Measurements from ENCODE around the gene UBXN7.
"Not testable (repeated sequence)": the region's sequence is repeated elsewhere in the genome, so short reads cannot be mapped to it uniquely, and the experiment has no call there.

Gene UBXN7

DNA sequence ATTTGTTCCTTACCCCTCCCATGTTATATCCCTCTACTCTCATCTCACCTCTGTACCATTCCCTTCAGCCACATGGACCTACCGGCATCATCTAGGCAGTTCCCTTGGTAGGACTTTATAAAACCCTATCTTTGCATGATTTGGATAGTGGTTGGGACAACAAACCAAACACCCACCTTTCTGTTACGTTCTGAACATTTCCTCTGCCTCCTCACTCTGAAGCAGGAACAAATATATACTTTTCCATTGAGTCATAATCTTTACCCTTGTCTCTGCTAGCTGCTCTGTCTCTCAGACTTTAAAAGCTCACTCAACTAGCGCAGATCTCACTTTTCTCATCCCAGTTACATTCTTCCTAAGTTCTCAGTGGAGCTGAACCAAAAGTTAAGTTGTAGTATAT lies 17.8 kb downstream of the UBXN7 start:
- DNase-seq: no peak

DNA sequence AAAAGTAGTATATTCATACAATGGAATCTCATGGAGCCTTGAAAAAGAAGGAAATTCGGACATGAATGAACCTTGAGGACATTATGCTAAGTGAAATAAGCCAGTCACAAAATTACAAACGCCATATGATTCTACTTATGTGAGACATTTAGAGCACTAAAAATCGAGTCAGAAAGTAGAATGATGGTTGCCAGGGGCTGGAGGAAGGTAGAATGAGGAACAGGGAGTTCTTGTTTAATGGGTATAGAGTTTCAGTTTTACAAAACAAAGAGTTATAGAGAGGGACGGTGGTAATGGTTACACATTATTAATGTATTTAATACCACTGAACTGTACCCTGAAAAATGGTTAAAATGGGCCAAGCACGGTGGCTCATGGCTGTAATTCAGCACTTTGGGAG lies 19.5 kb downstream of the UBXN7 start:
- no peak for DNase-seq

DNA sequence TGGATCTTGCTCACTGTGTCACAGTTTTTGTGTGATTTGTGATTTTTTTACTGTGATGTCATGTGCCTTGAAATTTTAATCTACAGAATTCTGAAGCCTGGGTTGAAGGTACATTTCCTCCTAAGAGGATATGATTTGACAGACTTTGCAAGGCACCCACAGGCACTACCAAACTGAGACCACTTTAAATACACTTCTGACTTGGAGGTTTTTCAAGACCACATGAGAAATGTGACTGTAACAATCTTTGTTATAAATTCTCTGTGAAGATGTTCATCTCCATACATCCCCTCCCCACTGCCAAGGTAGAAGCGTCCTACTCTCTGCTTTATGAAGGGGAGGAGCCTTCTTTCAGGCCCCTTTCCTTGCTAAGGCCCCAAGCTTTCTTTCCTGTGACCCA lies 22.8 kb downstream of the UBXN7 start:
- DNase-seq: no peak

DNA sequence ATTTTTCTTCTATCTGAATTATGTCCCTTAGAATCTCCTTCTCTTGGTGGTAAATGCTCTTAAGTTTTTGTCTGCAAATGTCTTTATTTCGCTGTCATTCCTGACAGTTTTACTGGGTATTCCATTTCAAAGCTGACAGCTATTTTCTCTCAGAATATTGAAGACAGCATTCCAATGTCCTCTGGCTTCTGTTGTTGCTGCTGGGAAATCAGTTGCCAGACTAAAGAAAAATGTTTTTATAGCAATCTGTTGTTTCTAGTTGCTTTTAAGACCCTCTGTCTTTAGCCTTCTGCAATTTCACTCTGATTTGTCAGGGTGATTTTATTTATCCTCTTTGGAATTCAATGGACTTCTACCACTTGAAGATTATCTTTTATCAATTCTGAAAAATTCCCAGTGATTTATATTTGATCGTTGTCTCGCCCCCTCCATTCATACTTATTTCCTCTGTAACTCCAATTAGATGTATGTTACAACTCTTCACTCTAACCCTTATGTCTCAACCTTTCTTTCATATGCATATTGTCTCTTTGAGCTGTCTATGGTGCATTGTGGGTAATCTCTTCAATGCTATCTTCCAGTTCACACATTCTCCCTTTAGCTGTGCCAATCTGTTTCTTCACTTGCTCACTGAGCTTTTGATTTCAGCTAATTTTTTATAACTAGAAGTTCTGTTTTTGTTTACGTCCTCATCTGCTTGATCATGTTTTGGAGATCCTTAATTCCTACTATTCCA lies 23.5 kb downstream of the UBXN7 start:
- DNase-seq: no peak

DNA sequence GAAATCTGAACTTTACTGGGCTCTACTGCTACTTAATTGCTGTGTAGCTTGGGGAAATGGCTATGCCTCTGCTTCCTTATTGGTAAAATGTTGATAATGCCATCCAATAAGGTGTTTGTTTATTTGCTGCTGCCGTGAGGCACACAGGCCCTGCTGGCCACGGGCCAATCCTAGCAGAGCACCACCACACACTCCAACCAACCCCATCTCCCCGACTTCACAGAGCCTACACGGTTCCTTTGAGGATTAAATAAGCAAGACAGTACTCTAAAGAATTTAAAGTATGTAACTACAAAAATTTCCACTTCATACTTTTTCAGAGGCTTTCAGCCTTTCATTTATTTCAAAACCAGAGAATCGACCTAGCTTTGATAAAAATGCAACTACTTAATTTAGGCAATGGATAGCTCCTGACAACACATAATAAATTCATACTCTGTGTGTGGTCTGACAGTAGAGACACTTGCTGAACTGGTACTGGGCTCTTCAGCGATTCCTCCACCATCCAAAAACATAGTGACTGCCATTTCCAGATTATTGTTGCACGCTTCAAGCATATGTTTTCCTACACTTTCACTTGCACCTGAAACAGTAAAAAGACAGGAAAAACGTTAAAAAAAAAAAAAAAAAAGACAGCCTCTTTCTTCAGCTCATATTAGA lies 25.3 kb downstream of the UBXN7 start:
- peak; percentile 89 for DNase-seq

DNA sequence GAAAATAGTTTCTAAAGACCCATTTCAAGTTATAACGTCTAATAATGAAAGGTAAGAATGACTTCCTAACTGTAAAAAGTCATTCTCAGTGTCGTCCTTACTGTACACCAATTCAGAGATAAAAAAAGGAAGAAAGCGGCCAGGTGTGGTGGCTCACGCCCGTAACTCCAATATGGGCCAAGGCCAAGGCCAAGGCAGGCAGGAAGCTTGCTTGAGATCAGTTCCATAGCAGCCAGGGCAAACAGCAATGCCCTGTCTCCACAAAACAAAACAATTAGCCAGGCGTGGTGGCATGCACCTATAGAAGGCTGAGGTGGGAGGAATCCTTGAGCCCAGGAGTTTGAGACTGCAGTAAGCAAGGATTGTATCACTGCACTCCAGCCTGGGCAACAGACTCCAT lies 31.9 kb downstream of the UBXN7 start:
- no peak for DNase-seq

DNA sequence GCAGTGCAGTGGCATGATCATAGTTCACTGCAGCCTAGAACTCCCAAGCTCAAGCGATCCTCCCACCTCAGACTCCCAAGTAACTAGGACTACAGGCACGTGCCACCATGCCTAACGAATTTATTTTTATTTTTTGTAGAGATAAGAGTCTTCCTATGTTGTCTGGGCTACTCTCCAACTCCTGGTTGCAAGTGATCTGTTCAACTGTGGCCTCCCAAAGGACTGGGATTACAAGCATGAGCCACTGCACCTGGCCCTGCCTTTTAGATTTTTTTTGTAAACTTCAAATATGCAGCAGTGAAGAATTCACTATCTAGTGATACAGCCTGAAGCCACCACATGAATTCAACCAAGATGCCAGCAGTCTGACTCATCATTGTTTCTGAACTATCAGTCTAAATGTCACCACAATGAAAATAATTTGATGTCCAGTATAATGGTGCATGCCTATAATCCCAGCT lies 32.7 kb downstream of the UBXN7 start:
- peak; percentile 64 for DNase-seq

DNA sequence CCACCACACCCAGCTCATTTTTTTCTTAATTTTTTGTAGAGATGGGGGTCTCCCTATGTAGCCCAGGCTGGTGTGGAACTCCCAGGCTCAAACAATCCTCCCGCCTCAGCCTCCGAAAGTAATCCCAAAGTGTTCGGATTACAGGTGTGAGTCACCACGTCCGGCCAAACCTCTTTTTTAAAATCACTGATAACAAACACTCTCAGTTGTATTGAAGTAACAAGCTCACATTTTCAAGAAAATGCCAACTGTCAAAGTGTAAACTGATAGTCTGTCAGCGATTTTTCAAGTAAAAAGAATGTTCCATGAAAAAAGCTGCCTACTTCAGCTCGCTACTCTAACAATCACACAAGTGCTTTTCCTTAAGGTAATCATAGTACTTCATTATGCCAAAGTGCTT lies 33.4 kb downstream of the UBXN7 start:
- DNase-seq: no peak

DNA sequence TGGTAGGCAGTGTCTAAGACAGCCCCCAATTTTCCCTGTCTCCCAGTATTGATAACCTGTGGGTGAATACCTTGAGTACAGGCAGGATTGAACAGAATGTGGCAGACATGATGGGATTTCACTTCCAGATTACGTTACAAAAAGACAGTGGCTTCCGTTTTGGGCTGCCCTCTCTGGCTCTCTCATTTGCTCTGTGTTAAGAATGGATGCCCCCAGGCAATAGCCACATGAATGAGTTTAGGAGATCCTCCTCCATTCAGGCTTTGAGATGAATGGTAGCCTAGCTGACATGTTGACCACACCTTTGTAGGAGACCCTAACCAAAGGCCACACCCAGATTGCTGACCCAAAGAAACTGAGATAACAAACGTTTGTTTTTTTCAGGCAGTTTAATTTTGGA lies 34.3 kb downstream of the UBXN7 start:
- no peak for DNase-seq

DNA sequence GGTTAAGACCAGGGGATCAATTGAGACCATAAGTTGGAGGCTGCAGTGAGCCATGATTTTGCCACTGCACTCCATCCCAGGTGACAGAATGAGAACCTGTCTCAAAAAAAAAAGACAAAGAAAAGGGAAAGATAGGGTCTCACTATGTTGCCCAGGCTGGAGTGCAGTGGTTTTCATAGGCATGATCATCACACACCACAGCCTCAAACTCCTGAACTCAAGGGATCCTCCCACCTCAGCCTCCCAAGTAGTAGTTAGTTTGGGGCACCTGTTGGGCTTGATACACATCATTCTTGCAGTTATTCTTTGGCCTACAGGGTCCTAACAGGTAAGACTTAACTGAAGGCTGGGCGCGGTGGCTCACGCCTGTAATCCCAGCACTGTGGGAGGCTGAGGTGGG lies 42.1 kb downstream of the UBXN7 start:
- no peak for DNase-seq

DNA sequence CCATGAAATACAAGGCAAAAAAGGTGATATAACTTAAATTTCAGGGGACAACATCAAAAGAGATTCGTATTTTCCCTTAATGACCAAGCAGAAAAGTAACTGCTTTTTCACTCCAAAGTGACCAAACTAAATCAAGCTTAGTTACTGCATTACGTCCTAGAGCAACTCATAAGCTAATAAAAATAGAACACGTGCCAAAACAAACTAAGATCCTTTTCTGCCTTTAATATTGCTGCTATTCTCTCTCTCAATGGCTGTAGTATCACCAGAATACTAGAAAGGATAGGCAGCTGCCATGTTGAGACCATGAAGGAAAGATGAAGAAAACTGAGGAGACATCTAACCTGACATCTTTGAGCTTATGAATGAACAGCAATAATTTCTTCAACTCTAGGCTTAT lies 43.3 kb downstream of the UBXN7 start:
- no peak for DNase-seq

DNA sequence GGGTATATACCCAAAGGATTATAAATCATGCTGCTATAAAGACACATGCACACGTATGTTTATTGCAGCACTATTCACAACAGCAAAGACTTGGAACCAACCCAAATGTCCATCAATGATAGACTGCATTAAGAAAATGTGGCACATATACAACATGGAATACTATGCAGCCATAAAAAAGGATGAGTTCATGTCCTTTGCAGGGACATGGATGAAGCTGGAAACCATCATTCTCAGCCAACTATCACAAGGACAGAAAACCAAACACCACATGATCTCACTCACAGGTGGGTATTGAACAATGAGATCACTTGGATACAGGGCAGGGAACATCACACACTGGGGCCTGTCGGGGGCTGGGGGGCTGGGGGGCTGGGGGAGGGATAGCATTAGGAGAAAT lies 44.3 kb downstream of the UBXN7 start:
- not testable (repeated sequence) for DNase-seq

DNA sequence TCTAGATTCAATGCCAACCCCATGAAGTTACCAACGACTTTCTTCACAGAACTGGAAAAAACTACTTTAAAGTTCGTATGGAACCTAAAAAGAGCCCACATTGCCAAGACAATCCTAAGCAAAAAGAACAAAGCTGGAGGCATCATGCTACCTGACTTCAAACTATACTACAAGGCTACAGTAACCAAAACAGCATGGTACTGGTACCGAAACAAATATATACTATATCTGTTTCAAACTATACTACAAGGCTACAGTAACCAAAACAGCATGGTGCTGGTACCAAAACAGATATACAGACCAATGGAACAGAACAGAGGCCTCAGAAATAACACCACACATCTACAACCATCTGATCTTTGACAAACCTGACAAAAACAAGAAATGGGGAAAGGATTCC lies 45.4 kb downstream of the UBXN7 start:
- not testable (repeated sequence) for DNase-seq

DNA sequence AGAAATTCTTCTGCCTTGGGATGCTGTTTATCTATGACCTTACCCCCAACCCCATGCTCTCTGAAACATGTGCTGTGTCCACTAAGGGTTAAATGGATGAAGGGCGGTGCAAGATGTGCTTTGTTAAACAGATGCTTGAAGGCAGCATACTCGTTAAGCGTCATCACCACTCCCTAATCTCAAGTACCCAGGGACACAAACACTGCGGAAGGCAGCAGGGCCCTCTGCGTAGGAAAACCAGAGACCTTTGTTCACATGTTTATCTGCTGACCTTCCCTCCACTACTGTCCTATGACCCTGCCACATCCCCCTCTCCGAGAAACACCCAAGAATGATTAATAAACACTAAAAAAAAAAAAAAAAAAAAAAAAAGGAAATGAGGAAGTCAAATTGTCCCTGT lies 46.2 kb downstream of the UBXN7 start:
- DNase-seq: not testable (repeated sequence)

DNA sequence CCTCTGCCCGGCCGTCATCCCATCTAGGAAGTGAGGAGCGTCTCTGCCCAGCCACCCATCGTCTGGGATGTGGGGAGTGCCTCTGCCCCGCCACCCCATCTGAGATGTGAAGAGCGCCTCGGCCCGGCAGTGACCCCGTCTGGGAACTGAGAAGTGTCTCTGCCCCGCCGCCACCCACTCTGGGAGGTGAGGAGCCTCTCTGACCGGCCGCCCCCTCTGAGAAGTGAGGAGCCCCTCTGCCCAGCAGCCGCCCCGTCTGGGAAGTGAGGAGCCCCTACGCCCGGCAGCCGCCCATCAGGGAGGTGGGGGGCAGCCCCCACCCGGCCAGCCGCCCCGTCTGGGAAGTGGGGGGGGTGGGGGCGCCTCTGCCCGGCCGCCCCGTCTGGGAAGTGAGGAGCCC lies 46.8 kb downstream of the UBXN7 start:
- not testable (repeated sequence) for DNase-seq

DNA sequence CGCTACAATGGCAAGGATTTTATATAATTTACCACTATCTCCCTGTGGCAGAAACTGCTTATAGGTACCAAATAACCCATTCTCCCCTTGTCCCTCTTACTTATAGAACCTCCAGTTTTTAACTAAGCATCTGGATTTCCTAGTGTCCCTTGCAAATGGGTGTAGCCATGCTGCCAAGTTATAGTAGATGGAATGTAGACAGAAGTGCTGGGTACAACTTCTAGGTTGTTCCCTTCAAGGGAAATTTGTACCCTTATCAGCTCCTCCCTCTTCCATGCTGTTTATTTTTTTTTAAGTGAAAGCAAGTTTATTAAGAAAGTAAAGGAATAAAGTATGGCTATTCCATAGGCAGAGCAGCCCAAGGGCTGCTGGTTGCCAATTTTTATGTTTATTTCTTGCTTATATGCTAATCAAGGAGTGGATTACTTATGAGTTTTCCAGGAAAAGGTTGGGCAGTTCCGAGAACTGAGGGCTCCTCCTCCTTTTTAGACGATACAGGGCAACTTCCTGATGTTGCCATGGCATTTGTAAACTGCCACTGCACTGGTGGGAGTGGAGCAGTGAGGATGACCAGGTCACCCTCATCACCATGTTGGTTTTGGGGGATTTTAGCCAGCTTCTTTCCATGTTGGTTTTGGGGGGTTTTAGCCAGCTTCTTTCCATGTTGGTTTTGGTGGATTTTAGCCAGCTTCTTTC lies 53.9 kb downstream of the UBXN7 start:
- no peak for DNase-seq

DNA sequence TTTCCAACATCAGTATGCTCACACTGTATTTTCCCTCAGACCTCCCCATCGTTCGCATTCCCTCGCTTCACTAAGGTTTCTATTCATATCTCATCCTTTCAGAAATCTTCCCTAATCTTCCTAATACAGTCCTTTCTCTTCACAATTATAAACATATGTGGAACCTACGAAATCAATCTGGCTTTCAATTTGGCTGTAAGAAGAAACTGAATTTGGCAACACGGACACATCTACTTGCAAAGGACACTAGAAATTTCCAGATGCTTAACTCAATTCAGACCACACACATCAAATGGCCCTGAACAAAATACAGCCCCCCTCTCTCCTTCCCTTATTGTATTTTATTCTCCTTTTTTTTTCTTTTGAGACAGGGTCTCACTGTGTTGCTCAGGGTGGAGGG lies 54.9 kb downstream of the UBXN7 start:
- DNase-seq: peak; percentile 2

DNA sequence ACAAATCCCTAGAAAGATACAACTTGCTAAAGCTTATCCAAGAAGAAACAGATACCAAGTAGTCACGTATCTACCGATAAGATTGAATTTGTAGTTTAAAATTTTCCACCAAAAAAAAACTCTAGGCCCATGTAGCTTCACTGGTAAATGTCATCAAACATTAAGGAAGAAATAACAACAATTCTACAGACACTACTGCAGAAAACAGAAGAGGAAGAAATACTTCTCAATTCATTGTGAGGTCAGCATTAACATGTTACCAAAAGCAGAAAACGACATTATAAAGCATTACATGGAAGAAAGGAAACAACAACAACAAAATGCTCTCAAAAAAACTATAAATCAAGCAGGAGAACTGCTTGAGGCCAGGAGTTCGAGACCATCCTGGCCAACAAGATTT lies 66.5 kb downstream of the UBXN7 start:
- no peak for DNase-seq

DNA sequence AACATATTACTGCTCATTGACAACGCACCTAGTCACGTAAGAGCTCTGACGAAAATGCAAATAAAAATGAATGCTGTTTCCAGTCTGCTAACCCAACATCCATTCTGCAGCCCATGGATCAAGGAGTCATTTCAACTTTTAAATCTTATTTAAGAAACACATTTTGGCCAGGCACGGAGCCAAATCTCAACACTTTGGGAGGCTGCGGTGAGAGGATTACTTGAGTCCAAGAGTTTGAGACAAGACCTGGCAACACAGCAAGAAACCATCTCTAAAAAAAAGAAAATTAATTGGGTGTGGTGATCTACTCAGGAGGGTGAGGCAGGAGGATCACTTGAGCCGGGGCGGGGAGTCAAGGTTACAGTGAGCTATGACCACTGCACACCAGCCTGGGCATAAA lies 71.6 kb downstream of the UBXN7 start:
- no peak for DNase-seq

DNA sequence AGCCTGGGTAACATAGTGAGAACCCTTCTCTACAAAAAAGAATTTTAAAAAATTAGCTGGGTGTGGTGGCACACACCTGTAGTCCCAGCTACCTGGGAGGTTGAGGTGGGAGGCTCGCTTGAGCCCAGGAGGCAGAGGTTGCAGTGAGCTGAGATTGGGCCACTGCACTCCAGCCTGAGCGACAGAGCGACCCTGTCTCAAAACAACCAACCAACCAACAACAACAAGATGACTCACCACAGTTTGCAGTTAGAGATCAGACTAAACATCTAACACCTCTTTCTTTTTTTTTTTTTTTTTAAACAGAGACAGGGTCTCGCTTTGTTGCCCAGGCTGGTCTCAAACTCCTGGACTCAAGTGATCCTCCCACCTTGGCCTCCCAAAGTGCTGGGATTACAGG lies 73.7 kb downstream of the UBXN7 start:
- not testable (repeated sequence) for DNase-seq

DNA sequence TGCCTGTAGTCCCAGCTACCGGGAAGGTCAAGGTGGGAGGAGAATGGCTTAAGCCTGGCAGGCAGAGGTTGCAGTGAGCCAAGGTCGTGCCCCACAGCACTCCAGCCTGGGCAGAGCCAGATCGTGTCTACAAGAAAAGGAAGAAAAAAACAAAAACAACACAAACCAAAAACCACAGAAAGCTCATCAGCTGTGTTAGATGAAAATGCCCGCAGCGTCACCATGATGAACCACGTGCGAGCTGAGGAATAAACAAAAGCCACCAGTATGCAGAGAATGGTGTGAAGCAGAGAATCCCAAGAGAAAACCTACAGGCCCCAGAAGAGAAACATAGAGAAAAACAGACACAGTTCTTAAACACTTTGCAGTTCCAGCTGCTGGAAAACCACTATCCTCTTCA lies 74.3 kb downstream of the UBXN7 start:
- DNase-seq: no peak

DNA sequence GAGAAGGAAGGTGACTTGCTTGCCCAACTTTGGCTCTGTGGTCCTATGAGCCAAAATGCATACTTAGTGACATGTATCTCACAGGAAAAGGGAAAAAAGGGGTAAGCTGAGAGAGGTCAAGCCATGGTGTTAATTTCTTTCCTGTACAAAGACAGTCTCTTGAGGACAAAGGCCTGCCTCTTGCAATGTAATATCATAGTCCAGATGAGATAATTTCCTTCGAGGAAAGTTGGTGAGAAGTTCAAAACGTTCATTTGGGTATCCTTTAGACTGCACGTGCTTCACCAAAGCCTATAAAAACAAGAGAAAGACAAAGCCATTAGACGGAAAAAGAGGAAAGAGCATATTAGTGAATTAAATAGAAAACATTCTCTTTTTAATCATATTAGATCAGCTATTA lies 75.7 kb downstream of the UBXN7 start:
- DNase-seq: no peak

DNA sequence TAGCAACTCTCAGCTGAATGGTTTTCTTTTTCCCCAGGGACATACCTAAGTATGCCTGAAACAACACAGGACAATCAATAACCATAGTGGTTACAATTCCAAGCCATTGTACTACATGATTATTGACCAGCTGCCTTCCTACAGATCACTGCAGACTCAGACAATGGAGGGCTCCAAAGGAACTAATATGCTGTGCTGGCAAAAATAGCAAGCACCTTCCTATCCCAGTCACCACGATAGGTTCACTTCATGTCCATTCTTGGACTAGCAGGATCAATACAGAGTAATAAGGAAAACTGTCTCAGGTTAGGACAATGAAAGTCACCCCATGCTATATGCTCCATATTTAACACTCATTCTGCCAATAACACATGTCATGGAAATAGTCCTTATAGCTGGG lies 76.6 kb downstream of the UBXN7 start:
- no peak for DNase-seq

DNA sequence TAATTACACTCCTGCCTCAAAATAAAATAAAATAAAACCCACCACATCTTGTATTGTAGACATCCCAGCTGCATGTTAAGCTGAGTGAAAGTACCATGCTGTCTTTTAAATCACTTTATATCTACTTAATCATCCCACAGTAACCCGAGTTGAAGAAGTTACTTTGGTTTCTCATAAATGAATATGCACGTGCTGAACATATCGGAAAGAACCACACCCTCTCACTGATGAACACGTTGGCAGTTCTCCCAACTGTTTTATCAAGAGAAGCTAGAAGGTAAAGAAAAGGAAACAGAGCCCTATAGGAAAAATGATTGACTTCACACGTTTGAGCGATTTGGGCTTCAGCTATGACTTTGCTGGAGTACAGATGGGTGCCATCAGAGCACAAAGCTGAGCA lies 78.1 kb downstream of the UBXN7 start:
- no peak for DNase-seq
